SH-SY5Y (cell line): ENCODE data around the gene TSPAN17.

Source experiments
- GATA2 ChIP-seq: IDR thresholded peaks from 2 replicates; pipeline ENCODE4 v1.6.1; 2011; ENCODE audit warnings: mild to moderate bottlenecking, low read depth, low read length
- GATA3 ChIP-seq: IDR thresholded peaks from 2 replicates; pipeline ENCODE4 v1.6.1; 2011; ENCODE audit warnings: low read depth, mild to moderate bottlenecking, low read length, moderate library complexity

DNA sequence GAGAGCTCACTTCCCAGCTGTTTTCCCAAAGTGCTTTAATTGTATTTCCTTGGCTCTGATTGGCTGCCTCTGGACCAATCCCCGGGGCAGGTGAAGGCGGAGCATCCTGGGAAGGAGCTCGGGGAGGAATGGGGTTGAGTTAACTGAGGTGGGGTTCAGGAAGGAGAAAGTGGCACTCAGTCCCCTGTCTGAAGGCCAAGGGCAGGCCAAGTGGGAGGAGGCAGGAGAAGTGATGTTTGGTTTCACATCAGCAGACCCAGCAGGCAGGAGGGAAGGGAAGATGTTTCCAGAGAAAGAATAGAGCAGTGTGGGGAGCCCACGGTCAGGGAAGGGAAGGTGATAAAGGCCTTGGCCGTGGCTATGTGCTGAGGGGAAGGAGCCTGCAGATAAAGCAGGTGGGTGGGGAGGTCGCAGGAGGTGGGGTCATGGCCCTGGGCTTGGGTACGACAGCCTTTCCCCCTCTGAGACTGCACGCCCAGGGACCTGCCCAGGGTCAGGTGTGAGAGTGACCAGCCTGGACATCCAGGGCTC, 3.1 kb downstream of the TSPAN17 start:
- TF ChIP-seq GATA2: no peak
- no peak for TF ChIP-seq GATA3
